Skeletal muscle cell (primary cell): Measurements from ENCODE around the gene LINC01488.

Experiments
- DNase-seq: peaks from one replicate; pipeline ENCODE4 v3.0.0-alpha.2; 2010; ENCODE audit warnings: low read depth
- H3K4me3 ChIP-seq: 2 replicates; pipeline ENCODE4 v1.5.1; 2011; ENCODE audit warnings: low read depth, mild to moderate bottlenecking, control low read depth, low read length, moderate library complexity

The LINC01488 gene

DNA sequence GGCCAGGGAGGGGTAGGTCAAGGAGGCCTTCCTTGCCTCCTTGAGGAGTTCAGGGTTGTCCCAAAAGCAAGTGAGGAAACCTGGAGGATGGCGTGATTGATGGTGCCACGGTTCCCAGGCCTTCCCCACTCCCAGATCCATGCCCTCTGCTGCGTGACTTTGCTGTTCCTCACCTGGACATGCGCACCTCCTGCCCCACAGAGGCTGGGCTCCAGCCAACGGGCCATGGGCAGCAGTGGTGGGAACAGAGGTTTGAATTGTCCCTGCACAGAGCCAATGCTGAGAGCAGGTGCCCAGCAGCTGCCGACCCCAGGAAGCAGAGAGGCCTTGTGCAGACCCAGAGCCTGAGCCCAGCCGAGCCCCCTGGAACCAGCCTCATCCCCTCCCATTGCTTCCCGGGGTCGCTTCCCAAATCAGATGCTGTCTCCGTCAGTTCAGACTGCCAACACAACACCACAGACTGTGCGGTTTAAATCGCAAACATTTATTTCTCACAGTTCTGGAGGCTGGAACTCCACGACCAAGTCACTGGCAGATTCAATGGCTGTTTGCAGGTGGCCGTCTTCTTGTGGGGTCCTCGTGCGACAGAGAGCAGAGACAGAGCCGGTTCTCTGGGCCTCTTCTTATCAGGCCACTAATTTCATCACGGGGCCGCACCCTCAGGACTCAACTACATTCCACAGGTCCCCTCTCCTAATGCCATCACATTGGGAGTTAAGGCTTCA lies 6.2 kb upstream of the LINC01488 start:
- no peak overlapping the region for H3K4me3 ChIP-seq
- DNase-seq, result no peak

- DNase-seq, result no peak
- H3K4me3 ChIP-seq, result no peak overlapping the region
Measured at GRCh38 chr11:69475866-69476471, 5.5 kb upstream of the LINC01488 start.

GRCh38 chr11:69476509-69476961 lies 4.9 kb upstream of the LINC01488 start:
- no peak for DNase-seq

DNA sequence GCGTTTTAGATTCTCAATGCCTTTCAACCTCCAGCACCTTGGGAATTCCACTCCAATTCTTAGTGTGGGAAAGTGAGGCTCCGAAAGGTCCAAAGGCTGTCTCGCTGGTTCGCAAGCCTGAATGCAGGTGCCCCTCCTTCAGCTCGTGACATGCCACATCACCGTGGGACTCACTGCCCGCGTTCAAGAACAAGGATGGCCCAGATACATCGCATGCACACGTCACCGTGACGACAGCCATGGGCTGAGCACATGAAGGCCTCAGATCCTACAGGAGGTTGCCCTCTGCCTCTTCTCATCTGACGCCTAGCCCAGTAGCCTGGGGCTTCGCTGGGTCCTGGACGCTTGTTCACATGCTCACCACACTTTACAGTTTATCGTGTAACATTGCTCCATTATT lies 4.4 kb upstream of the LINC01488 start:
- DNase-seq, result no peak
- no peak overlapping the region for H3K4me3 ChIP-seq

More at GRCh38 chr11:69476509-69476961, 4.9 kb upstream of the LINC01488 start:
- no peak overlapping the region for H3K4me3 ChIP-seq

DNA sequence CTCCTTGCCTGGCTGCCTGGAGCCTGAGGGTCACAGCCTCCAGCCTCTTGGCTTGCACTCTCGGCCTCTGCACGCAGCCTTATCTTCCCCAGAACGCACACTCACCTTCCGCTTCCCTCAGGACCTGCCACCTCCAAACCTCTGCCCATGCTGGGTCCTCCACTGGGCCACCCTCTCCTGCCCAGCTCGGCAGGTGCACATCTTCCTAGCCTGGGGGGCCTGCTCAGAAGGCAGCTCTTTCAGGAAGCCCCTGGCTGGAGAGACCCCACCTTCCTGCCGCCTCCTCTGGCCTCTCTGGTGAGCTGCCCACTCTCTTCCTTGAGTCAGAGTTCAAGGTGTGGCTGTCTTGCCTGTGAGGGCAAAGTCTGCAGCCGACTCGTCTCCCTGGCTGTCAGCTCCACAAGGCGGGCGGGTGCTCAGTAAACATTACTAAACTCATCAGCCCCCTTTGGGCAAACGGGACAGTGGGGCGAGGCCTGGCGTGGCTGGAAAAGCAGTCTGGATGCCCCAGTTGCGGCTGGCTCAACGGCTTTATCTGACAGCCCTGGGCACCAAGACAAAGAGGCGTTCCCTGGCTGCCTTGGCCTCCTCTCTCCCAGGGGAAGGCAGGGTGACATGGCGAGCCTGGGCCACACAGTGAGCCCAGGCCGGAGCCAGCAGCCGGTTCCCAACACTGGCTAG lies 1.7 kb upstream of the LINC01488 start:
- DNase-seq, result no peak
- no peak overlapping the region for H3K4me3 ChIP-seq

- DNase-seq, result no peak
- H3K4me3 ChIP-seq, result no peak overlapping the region
Measured at GRCh38 chr11:69480547-69481392, 693 bp upstream of the LINC01488 start.

DNA sequence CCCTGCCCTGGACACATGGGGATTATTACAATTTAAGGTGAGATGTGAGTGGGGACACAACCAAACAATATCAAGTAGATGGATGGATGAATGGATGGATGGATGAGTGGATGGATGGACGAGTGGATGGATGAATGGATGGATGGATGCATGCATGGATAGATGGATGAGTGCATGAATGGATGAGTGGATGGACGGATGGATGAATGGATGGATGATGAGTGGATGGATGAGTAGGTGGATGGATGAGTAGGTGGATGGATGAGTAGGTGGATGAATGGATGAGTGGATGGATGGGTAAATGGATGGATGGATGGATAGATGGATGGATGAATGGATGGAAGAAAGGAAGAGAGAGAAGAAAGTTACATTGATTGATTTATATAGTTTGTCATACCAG lies 859 bp downstream of the LINC01488 start:
- DNase-seq, result no peak
- no peak overlapping the region for H3K4me3 ChIP-seq

- H3K4me3 ChIP-seq, result no peak overlapping the region
- DNase-seq, result no peak
Measured at GRCh38 chr11:69483170-69483569, 1.7 kb downstream of the LINC01488 start.

- H3K4me3 ChIP-seq, result no peak overlapping the region
- no peak for DNase-seq
Measured at GRCh38 chr11:69483691-69484426, 2.4 kb downstream of the LINC01488 start.

DNA sequence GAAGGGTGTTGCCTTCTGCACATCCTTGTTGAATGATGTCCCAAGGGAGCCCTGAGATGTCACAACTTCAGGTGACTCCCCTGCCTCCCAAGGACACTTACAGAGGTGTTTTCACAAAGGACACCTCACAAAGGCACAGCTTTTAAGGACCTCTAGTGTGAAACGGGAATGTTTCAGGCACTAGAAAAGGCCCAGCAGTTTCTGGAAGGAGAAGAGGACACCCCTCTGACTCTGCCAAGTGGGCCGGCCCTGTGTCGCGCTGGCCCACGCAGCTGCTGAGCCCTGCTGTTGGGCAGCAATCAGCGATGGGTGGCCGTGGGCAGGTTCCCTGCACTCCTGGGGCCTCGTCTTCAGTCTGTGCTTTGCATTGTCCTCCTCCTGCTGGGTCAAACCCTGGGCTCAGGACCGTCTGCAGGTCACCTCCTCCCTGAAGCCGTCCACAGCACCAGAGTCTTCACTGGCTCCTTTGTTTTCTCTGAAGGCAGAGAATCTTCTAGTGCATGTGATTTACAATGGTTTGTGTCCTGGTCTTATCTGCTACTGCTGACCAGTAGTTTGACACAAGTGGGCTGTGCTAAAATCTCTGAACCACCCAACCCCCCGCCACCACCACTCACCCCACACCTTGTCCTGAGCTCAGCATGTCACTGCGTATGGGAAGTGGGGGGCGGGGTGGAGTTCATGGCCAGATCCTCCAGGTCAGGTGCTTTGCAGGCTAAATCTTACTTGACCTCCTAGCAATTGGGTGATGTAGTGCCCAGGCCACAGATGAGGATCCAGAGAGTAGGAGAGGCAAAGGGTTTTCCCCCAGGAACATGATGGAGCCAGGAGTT lies 3.2 kb downstream of the LINC01488 start:
- DNase-seq, result no peak
- H3K4me3 ChIP-seq, result no peak overlapping the region

DNA sequence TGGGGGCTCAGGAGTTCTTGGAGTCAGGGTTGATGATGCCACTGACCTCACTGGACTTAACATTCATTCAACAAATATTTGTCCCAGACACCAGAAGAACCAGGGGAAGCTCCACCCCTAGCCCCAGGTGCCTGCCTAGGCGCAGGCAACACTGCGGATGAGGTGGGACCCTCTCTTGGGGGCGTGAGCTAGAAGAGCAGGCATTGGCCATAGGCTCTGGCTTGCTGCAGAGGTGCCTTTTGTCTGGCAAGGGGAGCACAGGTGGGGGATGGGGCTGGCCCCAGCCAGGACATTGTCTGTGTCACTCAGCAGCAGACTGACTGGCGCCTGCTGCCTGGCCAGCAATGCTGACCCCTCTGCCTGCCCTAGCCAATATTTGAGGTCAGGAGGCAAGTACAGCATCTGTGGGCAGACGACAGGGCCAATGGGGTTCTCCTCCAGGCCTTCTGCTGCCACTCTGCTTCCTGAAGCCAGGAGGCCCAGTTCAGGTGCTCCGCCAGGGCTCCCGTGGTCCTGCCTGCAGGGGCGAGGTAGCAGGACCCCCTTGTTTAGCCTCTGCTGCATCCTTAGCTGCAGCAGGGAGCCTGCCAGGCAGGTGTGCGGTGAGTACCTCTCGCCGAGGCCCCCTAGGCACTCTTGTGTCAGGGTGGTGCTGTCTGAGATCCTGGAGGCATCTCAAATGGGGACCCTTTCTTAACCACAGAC lies 4.0 kb downstream of the LINC01488 start:
- H3K4me3 ChIP-seq, result no peak overlapping the region
- no peak for DNase-seq

DNA sequence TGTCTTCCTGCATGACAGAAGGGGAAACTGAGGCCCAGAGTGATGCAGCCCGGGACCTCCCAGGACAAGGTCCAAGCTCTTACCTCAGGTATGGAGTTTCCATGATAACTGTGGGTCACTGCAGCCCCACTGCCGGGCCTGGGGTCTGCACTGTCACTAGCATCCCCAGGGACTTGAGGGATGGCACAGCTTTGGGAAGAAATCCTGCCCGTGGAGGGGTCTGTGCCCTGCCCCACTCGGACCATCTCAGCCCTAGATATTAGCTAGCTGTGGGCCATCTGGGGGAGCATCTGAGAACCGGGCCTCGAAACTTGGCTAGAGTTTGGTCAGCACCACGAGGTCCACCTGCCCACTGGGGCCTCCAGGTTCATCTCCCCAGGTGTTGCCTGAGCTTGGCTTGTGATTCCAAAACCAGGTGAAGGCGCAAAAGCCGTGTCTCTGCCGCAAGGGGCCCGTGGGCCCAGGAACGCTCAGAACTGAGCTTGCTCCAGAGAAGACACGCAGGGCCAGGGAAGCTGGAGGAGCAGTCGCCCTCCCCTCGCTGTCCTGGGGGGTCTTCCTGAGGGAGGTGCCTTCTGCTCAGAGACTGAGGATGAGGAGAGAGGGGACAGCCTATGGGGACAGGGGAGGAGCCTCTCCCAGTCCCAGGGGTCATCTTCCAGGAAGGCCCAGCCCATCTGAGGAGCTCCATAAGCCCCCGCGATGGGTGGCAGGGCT lies 4.8 kb downstream of the LINC01488 start:
- no peak overlapping the region for H3K4me3 ChIP-seq
- no peak for DNase-seq

DNA sequence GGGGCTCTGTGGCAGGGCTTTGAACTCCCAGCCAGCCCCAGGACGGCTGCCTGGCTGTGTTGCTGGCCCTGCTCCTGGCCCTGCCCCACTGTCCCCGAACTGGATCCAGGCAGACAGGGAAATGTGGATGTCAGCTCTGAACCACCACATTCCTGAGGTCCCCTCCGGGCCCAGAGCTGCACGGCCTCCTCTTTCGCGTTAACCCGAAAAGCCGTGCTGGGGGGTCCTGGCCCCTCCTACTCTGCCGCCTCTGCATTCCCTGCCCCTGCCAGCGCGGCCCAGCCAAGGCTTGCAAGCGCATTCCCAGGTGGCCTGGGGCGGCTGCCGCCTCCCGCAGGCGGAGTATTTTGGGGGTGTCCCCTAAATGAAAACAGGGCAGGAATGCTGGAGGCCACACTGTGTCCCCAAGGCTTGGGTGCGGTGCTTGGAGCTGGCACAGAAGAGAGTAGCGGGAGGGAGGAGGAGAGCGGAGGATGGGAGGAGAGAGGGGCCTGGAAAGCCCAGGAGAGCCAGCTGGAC lies 5.4 kb downstream of the LINC01488 start:
- no peak overlapping the region for H3K4me3 ChIP-seq
- DNase-seq, result no peak

GRCh38 chr11:69487391-69487790 lies 5.9 kb downstream of the LINC01488 start:
- no peak for DNase-seq
- H3K4me3 ChIP-seq, result no peak overlapping the region

GRCh38 chr11:69487849-69488542 lies 6.5 kb downstream of the LINC01488 start:
- no peak overlapping the region for H3K4me3 ChIP-seq
- DNase-seq, result no peak

DNA sequence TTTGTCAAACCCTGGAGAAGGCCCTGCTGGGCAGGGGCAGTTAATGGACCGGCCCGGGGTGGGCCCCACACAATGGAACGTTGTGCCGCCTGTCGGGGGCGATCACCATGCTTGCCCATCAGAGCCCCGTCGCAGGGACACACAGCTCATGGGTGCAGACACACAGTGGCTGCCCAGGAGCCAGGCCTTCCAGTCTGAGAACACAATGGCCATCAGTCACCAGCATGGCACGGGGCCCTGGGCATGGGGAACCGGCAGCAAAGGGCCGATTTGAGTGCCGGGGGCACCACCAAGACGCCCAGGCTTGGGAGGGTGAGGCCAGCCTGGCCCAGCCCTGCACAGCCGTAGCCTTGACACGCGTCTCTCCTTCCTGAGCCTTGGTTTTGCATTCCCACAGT lies 7.1 kb downstream of the LINC01488 start:
- H3K4me3 ChIP-seq, result no peak overlapping the region
- DNase-seq, result no peak
